ENCODE measurements around the gene OCIAD2. TPM values are rescaled to one million over a fixed set of nuclear protein-coding genes. Genes with fewer than 3 reads are reported as not detected.

OCIAD2 gene
- total RNA-seq, 4 donors from 2014 or later = 1.3 to 7.7 (median 2.4) TPM

DNA sequence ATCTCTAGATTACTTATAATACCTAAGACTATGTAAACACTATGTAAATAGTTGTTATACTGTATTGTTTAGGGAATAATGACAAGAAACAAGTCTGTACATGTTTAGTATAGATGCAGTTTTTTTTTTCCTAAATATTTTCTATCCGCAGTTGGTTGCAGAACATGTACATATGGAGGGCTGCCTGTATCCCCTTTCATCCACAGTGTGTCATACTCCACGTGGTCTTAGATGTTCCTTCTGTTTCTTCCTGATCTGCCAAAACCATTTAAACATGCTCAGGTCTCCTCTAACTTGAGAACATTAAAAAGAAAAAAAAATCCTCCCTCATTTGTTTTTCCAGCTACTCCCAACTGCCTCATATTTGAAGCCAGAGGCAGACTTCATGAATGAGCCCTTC lies 61.7 kb downstream of the OCIAD2 start:
- H3K4me3 ChIP-seq = no peak overlapping the region
- in situ Hi-C loops (cut with MboI; ENCODE audit: low sequenced_read_pairs in 4 of 4) (loop anchor here in 1 of 4 donors (10.0 to 25.0 kb wide), 2 partner anchors 60 to 508 kb away; partner anchors contain the start of genes OCIAD2 and SLAIN2), intact Hi-C loops (cut with DNase I; ENCODE audit: low total_unique reads) (no loop called here)
- peaks cover 0 to 50% of the 10 kb centered on the region in 2 donors for H3K36me3 ChIP-seq
- no peak for ATAC-seq
- H3K27ac ChIP-seq = no peak overlapping the region
- no peaks in the 10 kb centered on the region for H3K27me3 ChIP-seq
- peaks cover 0 to 9% of the 10 kb centered on the region in 2 donors for H3K4me1 ChIP-seq
- no peaks in the 10 kb centered on the region for H3K9me3 ChIP-seq
- DNase-seq = no peak
- TF ChIP-seq CTCF (IDR thresholded peaks at IDR 0.05 in 4 of 5, conservative IDR thresholded peaks at IDR 0.05 in 1 of 5) (no peak), POLR2A (IDR thresholded peaks at IDR 0.05) (no peak)

GRCh38 chr4:48841045-48841827 lies 65.3 kb downstream of the OCIAD2 start:
- DNase-seq (no peak), ATAC-seq (no peak)
- in situ Hi-C loops (cut with MboI; ENCODE audit: low sequenced_read_pairs in 4 of 4) = loop anchor here in 1 of 4 donors (10.0 to 25.0 kb wide), 2 partner anchors 64 to 504 kb away; partner anchors contain the start of genes OCIAD2 and SLAIN2
- Histone ChIP-seq H3K4me3 (no peak overlapping the region), H3K9me3 (no peaks in the 10 kb centered on the region), H3K27ac (no peak overlapping the region), H3K4me1 (peaks cover 0 to 9% of the 10 kb centered on the region in 2 donors), H3K27me3 (no peaks in the 10 kb centered on the region), H3K36me3 (peaks cover 0 to 62% of the 10 kb centered on the region in 2 donors)
- no peak for TF ChIP-seq CTCF (IDR thresholded peaks at IDR 0.05 in 4 of 5, conservative IDR thresholded peaks at IDR 0.05 in 1 of 5)
- no peak for TF ChIP-seq POLR2A (IDR thresholded peaks at IDR 0.05)
- intact Hi-C loops (cut with DNase I; ENCODE audit: low total_unique reads) = no loop called here

- no peak for DNase-seq
- no peaks in the 10 kb centered on the region for H3K9me3 ChIP-seq
- ATAC-seq = no peak
- in situ Hi-C loops (cut with MboI; ENCODE audit: low sequenced_read_pairs in 4 of 4) (loop anchor here in 1 of 4 donors (25.0 kb wide), 1 partner anchor 499 kb away; the partner anchor contains the start of gene SLAIN2), intact Hi-C loops (cut with DNase I; ENCODE audit: low total_unique reads) (loop anchor here (10.0 kb wide), 1 partner anchor 572 kb away; the partner anchor contains the start of gene TEC)
- peaks cover 21 to 22% of the 10 kb centered on the region in 2 donors for H3K4me1 ChIP-seq
- no peak for TF ChIP-seq CTCF (IDR thresholded peaks at IDR 0.05 in 4 of 5, conservative IDR thresholded peaks at IDR 0.05 in 1 of 5)
- TF ChIP-seq POLR2A (IDR thresholded peaks at IDR 0.05) = no peak
- no peaks in the 10 kb centered on the region for H3K27me3 ChIP-seq
- H3K27ac ChIP-seq = no peak overlapping the region
- H3K36me3 ChIP-seq = peaks cover 0 to 45% of the 10 kb centered on the region in 2 donors
- H3K4me3 ChIP-seq = no peak overlapping the region
Observed at GRCh38 chr4:48836658-48837057, 69.9 kb downstream of the OCIAD2 start.

Other genes with a start within 250 kb of the OCIAD2 start
- 10 to 100 TPM; 14.5 to 43.7 (median 20.1) TPM for gene FRYL, start 126.5 kb downstream of the OCIAD2 start, total RNA-seq
- 100 to 1,000 TPM in 3 of 4 donors, 10 to 100 TPM in 1; 84.4 to 157 (median 126) TPM for gene OCIAD1, start 75.7 kb downstream of the OCIAD2 start, total RNA-seq
- gene CWH43, start 79.5 kb upstream of the OCIAD2 start, total RNA-seq = under 1 TPM in 1 of 4 donors, not detected in 3; 0.10 TPM

All from gastrocnemius medialis (tissue), 4 donors.